G401.6 (cell line): ENCODE results near the gene ATAT1.
A peak's percentile ranks its signal among the peaks of the same experiment; 100 is the strongest.

Experiments
- FAIRE-seq: peaks from 2 replicates; lab custom pipeline; 2012; peaks lifted over from hg19 to GRCh38; lab: Jason Lieb, UNC

ATAT1 gene

DNA sequence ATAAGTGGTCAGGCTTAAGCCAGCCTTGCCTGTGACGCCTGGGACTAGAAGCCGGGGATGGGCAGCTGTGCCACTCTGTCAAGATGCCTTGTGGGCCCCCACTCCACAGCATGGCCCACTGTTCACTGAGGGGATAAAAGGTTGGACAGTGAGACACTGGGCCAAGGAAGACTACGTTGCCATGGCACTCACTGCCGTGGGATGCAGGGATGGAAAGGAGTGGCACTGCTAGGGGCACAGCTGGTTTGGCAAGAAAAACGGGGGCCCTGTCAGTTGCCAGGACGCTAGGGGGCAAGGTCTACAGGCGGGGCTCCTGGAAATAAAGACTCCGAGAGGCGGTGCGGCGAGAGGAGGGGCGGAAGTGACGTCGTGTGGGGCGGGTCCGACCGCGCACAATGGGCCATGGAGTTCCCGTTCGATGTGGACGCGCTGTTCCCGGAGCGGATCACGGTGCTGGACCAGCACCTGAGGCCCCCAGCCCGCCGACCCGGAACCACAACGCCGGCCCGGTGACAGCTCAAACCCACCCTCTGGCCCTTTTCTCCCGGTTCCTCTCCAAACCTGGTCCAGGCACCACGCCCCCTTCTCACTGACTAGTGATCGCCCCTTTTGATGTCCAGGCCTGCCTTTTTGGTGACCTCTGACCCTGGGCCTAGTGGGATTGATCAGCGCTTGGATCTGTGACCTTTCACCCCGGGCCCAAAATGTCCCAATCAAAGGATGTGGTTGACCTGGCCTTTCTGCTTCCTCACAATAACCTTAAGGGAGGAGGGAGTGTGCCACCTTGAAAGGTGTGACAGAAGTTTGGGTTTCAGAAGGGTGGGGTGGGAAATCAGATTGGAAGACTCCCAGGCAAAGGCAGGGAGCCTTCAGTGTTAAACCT is at the start of gene ATAT1:
Gene ATAT1 (plus strand): TSS at position 391 of the 883 bp plus-strand sequence.
- no peak for FAIRE-seq

DNA sequence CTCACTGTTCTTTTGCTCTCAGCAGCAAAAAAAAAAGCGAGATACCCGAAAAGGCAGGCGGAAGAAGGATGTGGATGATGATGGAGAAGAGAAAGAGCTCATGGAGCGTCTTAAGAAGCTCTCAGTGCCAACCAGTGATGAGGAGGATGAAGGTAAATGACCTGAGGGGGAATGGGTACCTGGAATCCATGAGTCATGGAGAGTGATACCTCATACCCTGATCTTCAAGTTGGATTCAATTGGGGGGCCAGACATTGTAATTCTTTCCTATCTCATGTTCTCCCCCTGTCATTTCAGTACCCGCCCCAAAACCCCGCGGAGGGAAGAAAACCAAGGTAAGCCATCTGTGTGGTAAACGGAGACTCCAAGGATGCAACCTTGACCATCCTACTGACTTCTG is 48.6 kb upstream of the ATAT1 start:
- no peak for FAIRE-seq

DNA sequence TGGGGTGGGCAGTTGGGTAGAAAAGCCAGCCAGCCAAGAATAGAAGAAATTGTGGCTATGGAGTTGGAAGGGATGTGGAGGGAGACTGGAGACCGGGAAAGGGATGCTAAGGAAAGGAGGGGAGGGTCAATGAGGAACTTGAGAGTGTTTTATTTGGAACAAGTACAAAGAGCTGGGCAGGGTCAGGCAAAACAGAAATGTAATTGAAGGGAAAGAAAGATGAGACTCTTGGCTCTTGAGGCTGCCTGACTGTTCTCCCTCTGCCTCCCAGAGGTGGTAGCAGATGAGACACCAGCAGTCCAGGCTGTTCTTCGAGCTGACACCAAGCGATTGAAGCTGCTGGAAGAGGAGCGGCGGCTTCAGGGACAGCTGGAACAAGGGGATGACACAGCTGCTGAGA is 42.8 kb upstream of the ATAT1 start:
- FAIRE-seq = no peak

DNA sequence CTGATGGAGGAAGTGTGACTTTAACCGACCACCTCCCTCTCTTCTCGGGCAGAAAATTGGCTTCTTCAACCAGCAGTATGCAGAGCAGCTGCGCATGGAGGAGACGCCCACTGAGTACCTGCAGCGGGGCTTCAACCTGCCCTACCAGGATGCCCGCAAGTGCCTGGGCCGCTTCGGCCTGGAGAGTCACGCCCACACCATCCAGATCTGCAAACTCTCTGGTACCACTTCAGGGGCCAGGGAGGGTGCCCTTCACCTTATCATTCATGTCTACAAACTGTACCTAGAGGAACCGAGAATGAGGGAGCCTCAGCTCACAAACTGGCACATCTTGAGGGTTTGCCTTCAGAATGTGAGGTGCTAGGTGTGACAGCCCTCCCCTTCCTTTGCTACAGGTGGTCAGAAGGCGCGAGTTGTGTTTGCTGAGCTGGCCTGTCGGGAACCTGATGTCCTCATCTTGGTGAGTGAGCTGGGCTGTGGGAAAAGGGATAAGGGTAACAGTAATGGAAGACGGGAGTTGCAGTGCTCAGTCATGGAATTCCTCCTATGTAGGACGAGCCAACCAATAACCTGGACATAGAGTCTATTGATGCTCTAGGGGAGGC is 36.8 kb upstream of the ATAT1 start:
- FAIRE-seq = no peak

DNA sequence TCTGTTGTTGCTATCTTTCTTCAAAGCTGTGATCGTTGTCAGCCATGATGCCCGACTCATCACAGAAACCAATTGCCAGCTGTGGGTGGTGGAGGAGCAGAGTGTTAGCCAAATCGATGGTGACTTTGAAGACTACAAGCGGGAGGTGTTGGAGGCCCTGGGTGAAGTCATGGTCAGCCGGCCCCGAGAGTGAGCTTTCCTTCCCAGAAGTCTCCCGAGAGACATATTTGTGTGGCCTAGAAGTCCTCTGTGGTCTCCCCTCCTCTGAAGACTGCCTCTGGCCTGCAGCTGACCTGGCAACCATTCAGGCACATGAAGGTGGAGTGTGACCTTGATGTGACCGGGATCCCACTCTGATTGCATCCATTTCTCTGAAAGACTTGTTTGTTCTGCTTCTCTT is 36.2 kb upstream of the ATAT1 start:
- no peak for FAIRE-seq

DNA sequence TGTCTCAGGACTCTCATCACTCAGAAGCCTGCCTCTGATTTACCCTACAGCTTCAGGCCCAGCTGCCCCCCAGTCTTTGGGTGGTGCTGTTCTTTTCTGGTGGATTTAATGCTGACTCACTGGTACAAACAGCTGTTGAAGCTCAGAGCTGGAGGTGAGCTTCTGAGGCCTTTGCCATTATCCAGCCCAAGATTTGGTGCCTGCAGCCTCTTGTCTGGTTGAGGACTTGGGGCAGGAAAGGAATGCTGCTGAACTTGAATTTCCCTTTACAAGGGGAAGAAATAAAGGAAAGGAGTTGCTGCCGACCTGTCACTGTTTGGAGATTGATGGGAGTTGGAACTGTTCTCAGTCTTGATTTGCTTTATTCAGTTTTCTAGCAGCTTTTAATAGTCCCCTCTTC is 35.7 kb upstream of the ATAT1 start:
- no peak for FAIRE-seq

DNA sequence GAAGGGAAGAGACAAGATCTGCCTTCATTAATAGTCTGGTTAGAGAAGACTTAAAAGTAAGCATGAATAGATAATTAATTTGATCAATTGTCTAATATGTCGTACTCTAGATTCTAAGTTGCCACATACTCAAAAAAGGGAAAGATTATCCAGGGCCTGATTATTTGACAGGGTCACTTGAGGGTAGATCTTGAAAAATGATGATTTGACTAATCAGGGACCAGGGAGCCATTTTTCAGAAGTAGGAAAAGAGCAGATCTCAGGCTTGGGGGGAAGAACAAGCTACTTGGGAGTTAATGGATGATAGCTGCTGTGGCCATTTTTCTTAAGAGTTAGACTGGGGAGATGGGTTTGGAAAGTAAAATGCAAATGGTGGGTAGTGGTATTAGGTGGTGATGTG is 34.4 kb upstream of the ATAT1 start:
- FAIRE-seq = no peak

DNA sequence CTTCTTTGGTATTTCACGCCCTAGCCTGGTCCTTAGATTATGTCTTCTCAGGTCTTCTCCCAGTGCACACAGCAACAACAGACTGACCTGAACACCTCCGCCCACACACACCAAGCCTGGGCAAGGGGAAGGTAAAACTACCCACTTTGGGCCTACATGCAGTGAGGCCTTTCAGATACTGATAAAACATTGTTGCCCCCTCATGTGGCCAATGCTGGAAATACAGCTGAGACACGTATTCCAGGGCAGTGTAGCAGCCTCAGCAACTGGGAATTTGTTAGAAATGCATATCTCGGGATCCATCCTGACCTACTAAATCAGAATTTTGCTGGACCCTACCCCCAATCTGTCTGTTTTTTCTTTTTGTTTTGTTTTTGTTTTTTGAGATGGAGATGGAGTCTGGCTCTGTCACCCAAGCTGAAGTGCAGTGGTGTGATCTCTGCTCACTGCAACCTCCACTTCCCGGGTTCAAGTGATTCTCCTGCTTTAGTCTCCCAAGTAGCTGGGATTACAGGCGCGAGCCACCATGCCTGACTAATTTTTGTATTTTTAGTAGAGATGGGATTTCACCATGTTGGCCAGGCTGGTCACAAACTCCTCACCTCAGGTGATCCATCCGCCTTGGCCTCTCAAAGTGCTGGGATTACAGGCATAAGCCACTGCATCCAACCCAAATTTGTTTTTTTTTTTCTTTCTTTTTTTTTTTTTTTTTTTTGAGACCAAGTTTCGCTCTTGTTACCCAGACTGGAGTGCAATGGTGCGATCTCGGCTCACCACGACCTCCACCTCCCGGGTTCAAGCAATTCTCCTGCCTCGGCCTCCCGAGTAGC is 29.1 kb upstream of the ATAT1 start:
- FAIRE-seq = peak; percentile 93

DNA sequence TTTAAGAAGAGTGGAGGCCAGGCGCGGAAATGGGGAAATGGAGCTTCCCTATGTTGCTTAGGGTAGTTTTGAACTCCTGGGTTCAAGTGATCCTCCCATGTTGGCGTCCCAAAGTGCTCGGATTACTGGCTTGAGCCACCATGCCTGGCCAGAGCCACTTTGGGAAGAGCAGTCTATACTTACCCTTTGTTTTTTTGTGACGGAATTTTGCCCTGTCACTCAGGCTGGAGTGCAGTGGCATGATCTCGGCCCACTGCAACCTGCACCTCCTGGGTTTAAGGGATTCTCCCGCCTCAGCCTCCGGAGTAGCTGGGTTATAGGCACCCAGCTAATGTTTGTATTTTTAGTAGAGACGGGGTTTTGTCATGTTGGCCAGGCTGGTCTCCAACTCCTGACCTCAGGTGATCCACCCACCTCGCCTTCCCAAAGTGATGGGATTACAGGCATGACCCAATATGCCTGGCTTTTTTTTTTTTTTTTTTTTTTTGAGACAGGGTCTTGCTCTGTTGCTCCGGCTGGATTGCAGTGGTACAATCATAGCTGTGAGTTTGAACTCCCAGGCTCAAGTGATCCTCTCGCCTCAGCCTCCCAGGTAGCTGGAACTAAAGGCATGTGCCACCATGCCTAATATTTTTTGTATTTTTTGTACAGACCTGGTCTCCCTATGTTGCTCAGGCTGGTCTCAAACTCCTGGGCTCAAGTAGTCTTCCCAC is 27.6 kb upstream of the ATAT1 start:
- FAIRE-seq = no peak

DNA sequence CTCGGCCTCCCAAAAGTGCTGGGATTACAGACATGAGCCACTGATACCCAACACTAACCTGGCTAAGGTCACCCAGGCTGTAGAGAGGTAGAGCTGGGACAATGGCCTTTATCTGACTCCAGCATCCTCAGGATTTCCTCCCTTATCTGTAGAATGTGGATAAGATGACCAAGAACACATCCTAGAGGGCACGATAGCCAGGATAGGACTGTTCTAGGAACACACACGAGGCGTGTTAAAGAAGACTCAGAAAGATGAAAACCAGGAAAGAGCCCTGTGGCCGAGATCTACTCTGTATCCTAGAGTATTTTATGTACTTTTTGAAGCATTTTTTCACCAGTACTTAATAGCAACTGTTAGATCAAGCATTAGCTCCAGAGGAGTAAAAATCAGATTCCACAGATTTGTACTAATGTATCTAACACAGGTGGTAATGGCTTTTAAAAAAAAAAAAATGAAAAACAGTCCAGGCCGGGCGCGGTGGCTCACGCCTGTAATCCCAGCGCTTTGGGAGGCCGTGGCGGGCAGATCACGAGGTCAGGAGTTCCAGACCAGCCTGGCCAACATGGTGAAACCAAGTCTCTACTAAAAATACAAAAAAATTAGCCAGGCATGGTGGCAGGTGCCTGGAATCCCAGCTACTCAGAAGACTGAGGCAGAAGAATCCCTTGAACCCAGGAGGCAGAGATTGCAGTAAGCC is 26.9 kb upstream of the ATAT1 start:
- no peak for FAIRE-seq

DNA sequence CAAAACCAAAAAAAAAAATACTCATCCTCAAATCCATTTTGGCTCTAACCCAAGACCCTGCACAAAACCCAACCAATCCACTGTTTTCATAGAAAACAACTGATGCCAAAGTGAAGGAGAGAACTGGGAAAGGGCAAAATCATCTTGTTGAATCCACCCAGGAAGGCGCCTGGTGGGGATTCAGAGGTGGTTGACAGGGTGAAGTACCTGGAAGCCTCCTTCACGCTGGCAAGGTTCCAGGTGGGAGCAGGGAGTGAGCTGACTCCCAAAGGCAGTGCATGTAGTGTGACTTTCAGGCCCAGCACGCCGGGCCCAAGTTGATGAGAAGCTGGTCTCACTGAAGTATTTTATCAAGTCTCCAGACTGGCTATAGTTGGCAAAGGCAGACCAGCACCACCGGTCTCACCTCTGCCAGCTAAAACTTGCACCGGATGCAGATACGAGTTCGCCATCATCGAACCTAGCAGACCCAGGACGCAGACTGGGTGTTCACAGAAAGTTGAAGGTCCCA is 26.2 kb upstream of the ATAT1 start:
- FAIRE-seq = no peak

DNA sequence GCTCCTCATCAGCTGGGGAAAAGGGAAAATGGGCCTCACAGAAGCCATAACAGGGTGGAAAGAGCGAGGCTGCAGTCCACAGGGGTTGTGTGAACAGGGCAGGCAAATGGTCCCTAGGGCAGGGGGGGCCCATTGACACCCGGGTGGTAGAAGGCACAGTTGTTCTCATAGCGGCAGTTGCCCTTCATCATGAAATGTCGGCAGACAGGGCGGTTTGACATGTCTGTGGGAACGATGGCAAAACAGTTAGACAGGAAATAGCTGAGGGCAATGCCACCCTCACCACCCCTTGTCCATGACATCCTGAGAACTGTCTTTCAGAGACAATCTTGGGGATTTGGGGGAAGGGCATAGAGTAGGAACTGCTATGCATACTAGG is 25.2 kb upstream of the ATAT1 start:
- FAIRE-seq = no peak

DNA sequence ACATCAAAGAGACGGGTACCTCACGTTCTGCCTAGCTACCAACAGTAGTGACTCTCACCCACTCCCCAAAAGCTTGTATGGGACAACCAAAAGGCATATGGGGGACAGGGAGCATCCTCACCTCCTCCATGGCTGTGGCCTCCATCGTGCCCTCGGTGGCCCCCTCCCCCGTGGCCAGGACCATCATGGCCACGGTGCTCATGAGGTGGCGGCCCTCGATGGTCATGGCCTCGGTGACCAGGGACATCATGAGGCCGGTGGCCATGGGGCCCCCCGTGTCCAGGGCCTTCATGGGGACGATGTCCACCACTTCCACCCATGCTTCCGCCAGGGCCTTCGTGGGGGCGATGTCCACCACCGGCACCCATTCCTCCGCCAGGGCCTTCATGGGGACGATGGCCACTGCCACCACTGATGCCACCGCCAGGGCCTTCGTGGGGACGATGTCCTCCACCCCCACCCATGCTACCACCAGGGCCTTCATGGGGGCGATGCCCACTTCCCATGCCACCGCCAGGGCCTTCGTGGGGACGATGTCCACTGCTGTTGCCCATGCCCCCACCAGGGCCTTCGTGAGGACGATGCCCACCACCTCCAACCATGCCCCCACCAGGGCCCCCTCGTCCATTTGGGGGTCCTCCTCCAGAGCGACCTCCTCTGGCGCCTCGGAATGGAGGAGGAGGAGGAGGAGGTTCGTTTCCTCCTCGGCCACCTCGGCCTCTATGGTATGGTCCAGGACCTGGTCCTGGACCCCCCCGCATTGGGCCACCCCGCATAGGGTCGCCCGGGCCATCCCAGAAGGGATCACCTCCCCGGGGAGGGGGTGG is 24.6 kb upstream of the ATAT1 start:
- no peak for FAIRE-seq

DNA sequence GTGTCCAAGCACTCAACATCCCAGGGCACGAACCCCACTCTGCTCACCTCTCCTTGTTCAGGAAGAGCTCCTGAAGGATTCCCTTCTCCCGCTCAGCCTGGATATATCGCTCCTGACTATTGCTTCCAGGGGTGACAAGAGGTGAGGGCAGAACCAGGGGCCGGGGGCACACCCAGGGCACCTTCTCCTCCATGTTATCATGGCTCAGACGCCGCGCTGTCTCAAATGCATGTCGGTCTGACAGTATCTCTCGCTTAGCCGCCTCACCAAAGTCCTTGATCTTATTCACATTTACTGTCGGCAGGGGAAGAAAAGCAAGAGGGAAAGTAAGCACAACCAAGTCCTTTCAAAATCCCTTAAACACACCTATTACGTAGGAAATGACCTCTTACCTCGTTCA is 22.7 kb upstream of the ATAT1 start:
- no peak for FAIRE-seq

DNA sequence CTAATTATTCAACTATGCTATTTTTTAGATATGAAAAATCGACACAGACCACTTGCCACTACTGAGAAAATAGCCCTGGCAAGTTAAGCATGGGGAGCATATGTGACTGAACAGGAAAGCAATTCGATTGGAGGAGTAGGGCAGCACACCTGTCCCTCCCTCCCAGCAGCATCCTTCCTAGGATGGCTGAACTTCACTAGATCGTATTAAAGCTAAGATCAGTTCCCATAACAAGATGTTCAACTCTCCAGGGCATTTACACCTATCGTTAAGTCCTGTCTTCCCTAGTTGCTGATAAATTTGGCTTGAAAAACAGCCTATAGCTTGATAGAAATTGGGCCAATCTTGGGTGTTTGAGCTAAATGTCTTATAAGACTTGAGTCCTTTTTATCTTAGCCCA is 16.6 kb upstream of the ATAT1 start:
- no peak for FAIRE-seq

DNA sequence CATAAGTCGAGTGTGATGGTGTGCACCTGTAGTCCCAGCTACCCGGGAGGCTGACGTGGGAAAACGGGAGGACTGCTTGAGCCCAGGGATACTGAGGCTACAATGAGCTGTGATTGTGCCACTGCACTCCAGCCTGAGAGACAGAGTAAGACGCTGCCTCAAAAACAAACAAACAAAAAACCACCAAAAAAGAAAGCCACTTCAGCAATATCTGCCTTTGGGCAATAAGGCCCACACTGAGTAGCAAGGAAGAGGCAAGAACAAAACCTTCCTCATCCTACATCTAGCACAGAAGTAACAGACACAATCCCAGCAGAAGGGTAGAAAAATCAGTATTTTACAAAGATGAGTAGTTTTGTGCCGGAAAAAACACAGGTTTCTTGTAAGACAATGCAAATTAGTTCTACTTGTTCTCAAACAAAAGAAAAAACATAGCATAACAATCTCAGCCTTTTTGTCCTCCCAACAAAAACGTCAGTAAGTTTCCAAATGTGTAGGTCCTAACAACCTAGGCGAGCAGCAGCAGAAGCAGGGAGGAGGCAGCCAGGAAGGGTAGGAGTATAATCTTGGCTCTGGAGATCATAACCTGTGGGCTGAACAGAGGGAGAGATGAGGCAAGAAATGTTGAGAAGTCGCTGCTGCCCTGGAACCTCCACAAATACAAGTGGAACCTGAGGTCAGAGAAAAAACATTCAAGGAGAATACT is 15.4 kb upstream of the ATAT1 start:
- FAIRE-seq = no peak

DNA sequence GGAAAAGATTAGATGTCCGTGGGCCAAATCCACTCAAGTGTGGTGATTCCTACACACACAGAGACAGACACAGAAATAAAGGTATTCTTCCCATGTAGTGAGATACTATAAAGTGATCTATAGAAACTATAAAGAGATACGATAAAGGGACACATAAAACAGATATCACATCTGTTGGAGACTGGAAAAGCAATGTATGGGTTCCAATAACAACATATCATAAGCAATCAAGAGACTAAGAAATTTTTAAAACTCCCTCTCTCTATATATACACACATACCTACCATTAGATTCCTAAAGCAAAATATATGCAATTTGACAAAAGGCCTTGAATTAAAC is 14.8 kb upstream of the ATAT1 start:
- FAIRE-seq = no peak

DNA sequence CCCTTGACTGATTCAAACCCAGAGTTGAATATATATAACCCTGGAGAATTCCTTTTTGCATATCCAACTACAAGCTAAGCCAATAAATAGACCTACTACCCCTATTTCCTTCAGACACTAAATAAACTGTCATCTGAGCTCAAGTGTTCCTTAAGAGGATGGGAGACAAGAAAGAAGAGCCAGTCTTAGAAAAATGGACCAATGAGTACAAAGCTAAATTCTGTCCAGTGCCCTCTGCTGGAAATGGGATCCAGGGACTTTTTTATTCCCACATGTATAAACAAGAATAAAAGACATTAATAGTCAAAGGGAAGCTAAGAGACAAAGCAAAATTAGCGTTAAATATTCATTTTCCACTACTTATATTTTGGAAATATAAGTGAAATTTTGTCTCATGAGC is 14.5 kb upstream of the ATAT1 start:
- peak; percentile 3 for FAIRE-seq

DNA sequence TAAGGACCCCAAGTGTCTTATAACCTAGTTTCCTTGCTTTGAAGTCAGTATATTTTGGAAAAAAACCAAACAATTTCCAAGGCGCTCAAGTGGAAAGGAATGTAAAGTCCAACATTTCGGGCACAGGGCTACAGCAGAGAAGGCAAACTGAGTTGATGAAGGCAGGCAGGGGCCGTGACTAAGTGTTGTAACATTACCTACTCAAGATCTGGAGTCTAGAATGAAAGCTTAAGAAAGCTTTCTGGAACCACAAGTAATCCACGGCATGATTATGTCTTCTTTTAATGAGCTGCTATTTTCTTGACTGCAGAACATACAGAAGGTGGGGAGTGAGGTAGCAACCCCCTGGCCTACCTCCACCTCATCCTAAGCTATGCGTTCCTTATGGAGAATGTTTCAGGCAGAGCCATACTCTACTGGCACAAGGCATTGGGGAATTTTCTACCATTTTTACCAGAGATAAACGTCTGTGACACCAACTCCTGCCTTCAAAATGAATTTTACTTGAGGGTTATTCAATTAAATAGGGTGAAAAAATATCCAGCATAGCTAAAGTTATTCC is 13.9 kb upstream of the ATAT1 start:
- FAIRE-seq = no peak
